Osteoblast (primary cell): ENCODE results near the gene CNGA3. TPM values are rescaled to one million over a fixed set of nuclear protein-coding genes. Genes with fewer than 3 reads are reported as not detected.

ENCODE experiments used
- DNase-seq: peaks from one replicate; pipeline ENCODE4 v3.0.0; 2011; ENCODE audit warnings: low spot score, mixed read lengths; ENCODE audit not compliant: insufficient read length; ENCODE audit errors: missing footprints
- H2AFZ ChIP-seq: 2 replicates; pipeline ENCODE4 v1.6.0; 2011; ENCODE audit warnings: mild to moderate bottlenecking, low read length
- H3K27ac ChIP-seq: 2 replicates; pipeline ENCODE4 v1.5.1; 2011; ENCODE audit warnings: mild to moderate bottlenecking, low read depth, low read length, moderate library complexity
- H3K27me3 ChIP-seq: 2 replicates; pipeline ENCODE4 v1.6.0; 2012; ENCODE audit warnings: mild to moderate bottlenecking, control low read depth, inconsistent platforms, low read length, moderate library complexity; ENCODE audit not compliant: insufficient read depth
- H3K36me3 ChIP-seq: 2 replicates; pipeline ENCODE4 v1.5.1; 2011; ENCODE audit warnings: mild to moderate bottlenecking, low read length, control low read depth, moderate library complexity; ENCODE audit not compliant: insufficient read depth
- H3K4me1 ChIP-seq: 2 replicates; pipeline ENCODE4 v1.5.1; 2011; ENCODE audit warnings: mild to moderate bottlenecking, low read length, control low read depth, moderate library complexity; ENCODE audit not compliant: insufficient read depth
- H3K4me2 ChIP-seq: 2 replicates; pipeline ENCODE4 v1.6.0; 2011; ENCODE audit warnings: mild to moderate bottlenecking, low read length; ENCODE audit not compliant: insufficient read depth
- H3K4me3 ChIP-seq: fragments of 200-600 bp; sonication (generic); 3 replicates; pipeline ENCODE4 v1.5.1; 2012; ENCODE audit warnings: mild to moderate bottlenecking, low read length, inconsistent platforms; ENCODE audit not compliant: insufficient read depth
- H3K79me2 ChIP-seq: 2 replicates; pipeline ENCODE4 v1.6.0; 2012; ENCODE audit warnings: mild to moderate bottlenecking, low read length, control low read depth, inconsistent platforms; ENCODE audit not compliant: insufficient read depth
- H3K9me3 ChIP-seq: 2 replicates; pipeline ENCODE4 v1.5.1; 2011; ENCODE audit warnings: low read depth, low read length, control low read depth
- H4K20me1 ChIP-seq: 2 replicates; pipeline ENCODE4 v1.6.0; 2012; ENCODE audit warnings: mild to moderate bottlenecking, low read length, control low read depth; ENCODE audit not compliant: insufficient read depth
- CTCF ChIP-seq: IDR thresholded peaks from 2 replicates; pipeline ENCODE4 v1.5.1; 2011; ENCODE audit warnings: mild to moderate bottlenecking, low read depth, low read length, moderate library complexity; ENCODE audit errors: extremely low read depth
- total RNA-seq: library from RNA; depleted of rRNA; stranded (reverse); fragments of >200 nt; gene quantifications from 2 replicates; pipeline ENCODE4 v1.2.3, GENCODE V29; 2012

Gene CNGA3
- total RNA-seq, 1 donor: 0.36 TPM

- Histone ChIP-seq H3K9me3 (no peaks in the 10 kb centered on the region), H3K27ac (no peak overlapping the region), H3K4me1 (peaks cover 8% of the 10 kb centered on the region), H3K4me3 (no peak overlapping the region), H3K4me2 (no peak overlapping the region), H3K27me3 (peaks cover 40% of the 10 kb centered on the region), H3K36me3 (no peaks in the 10 kb centered on the region), H2AFZ (no peak overlapping the region), H3K79me2 (no peaks in the 10 kb centered on the region), H4K20me1 (no peaks in the 10 kb centered on the region)
- DNase-seq: no peak
- no peak for TF ChIP-seq CTCF
These were observed 31.9 kb downstream of the CNGA3 start for GRCh38 chr2:98378196-98378595.

- Histone ChIP-seq H4K20me1 (no peaks in the 10 kb centered on the region), H3K27ac (no peak overlapping the region), H3K27me3 (peaks cover 40% of the 10 kb centered on the region), H3K9me3 (no peaks in the 10 kb centered on the region), H3K4me2 (peak overlapping the region; percentile 45), H3K4me3 (no peak overlapping the region), H3K36me3 (no peaks in the 10 kb centered on the region), H2AFZ (peak overlapping the region; percentile 8), H3K79me2 (no peaks in the 10 kb centered on the region), H3K4me1 (peaks cover 8% of the 10 kb centered on the region)
- DNase-seq: peak; percentile 69
- no peak for TF ChIP-seq CTCF
These were observed 32.6 kb downstream of the CNGA3 start for GRCh38 chr2:98378901-98379300.

- peak overlapping the region; percentile 45 for H3K4me2 ChIP-seq
- no peak overlapping the region for H3K27ac ChIP-seq
- no peaks in the 10 kb centered on the region for H3K79me2 ChIP-seq
- no peak for TF ChIP-seq CTCF
- H4K20me1 ChIP-seq: no peaks in the 10 kb centered on the region
- H3K4me3 ChIP-seq: no peak overlapping the region
- peaks cover 8% of the 10 kb centered on the region for H3K4me1 ChIP-seq
- H3K36me3 ChIP-seq: no peaks in the 10 kb centered on the region
- DNase-seq: peak; percentile 66
- H3K27me3 ChIP-seq: peaks cover 33% of the 10 kb centered on the region
- H3K9me3 ChIP-seq: no peaks in the 10 kb centered on the region
- H2AFZ ChIP-seq: peak overlapping the region; percentile 8
These were observed 33.3 kb downstream of the CNGA3 start for GRCh38 chr2:98379311-98380202.

- H3K27me3 ChIP-seq: peaks cover 28% of the 10 kb centered on the region
- no peaks in the 10 kb centered on the region for H3K79me2 ChIP-seq
- H3K36me3 ChIP-seq: no peaks in the 10 kb centered on the region
- no peak for DNase-seq
- H3K4me3 ChIP-seq: no peak overlapping the region
- H3K9me3 ChIP-seq: no peaks in the 10 kb centered on the region
- H2AFZ ChIP-seq: no peak overlapping the region
- no peak overlapping the region for H3K27ac ChIP-seq
- TF ChIP-seq CTCF: no peak
- peaks cover 8% of the 10 kb centered on the region for H3K4me1 ChIP-seq
- H3K4me2 ChIP-seq: no peak overlapping the region
- H4K20me1 ChIP-seq: no peaks in the 10 kb centered on the region
These were observed 33.9 kb downstream of the CNGA3 start for GRCh38 chr2:98380203-98380535.
